HG03097 (cell line): ENCODE results near the gene CRYBG2.
"Not testable (repeated sequence)": the region's sequence is repeated elsewhere in the genome, so short reads cannot be mapped to it uniquely, and the experiment has no call there.

Experiments
- ATAC-seq: cut with Tn5 transposase; IDR thresholded peaks from one replicate; pipeline ENCODE4 v1.9.1; 2021; ENCODE audit not compliant: unreplicated experiment, low FRiP score

CRYBG2 gene, protein sequence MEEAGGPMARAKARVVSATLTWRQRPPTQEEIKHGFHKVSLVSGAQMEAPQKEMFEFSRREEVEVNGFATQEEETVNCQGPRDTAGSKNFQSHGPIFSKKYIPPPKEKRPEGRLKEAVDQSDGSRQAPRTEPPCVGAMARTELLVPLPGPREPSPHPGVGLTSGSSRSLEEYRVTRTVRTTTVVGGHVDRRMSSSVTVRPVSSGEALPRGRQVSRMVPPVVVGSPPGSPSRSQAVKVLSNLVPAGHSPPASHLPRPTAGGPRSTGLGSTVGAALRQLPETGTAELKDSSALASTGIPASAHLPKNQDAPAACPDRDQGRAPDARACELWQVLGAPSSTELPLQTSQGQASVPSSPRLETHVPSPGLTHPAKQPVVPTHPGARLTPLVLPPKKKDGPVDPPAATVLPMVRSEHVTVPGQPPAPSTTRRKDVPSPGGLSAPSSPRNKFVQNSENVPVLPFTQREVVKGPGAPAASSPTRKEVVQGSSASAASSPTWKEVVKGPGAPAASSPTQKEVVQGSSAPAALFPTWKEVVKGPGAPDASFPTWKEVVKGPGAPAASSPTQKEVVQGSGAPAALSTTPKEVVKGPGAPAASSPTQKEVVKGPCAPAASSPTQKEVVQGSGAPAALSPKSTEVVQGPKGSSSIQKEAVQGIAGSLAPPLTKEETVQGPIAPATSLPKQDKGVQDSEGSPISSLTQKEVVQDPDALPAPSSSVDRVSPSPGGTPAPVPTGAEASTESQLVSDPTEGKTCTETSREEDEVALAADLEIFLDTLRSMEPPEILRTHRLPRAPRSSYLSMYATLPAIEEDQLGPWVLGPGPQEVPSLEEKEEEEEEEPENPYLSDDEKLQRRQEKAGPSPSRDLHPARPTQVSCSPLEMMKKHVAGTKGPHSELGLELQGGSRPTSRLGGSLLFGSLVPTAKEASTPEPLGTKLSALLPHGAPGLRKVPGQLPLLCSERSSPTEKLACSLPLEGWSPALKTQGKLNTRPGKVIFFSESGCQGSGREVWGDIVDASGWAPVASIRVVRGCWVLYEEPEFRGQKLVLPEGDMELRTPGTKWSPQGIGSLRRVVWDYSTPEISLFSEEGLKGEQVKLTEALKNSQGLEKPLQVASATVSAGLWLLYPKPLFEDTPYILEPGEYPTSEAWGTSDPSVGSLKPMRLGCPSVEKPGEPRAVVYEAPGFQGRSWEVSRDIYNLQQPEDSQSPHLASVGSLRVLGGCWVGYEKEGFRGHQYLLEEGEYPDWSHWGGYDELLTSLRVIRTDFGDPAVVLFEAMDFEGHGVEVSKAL (N-terminal part only)

GRCh38 chr1:26353976-26354820 is at the start of gene CRYBG2:
Gene CRYBG2 (minus strand): TSS chr1:26354130. CDS start chr1:26346657, 7,473 bp downstream.
- no peak for ATAC-seq

GRCh38 chr1:26403656-26404055 is 49.7 kb upstream of the CRYBG2 start:
- ATAC-seq, result no peak

- no peak for ATAC-seq
Measured at GRCh38 chr1:26401891-26402290, 48.0 kb upstream of the CRYBG2 start.

DNA sequence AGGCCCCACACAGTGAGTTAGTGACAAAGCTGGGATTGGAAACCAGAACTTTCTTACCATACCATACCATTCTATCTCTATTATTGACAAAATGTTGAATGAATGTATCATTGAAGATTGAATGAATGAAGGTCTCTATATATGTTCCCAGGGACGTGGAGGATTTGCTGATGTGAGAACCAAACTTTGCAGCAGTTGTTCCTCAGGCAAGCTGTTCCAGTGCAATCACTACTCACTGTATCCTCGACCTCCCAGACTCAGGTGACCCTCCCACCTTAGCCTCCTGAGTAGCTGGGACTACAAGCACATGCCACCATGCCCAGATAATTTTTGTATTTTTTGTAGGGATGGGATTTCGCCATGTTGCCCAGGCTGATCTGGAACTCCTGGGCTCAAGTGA is 45.1 kb upstream of the CRYBG2 start:
- no peak for ATAC-seq

DNA sequence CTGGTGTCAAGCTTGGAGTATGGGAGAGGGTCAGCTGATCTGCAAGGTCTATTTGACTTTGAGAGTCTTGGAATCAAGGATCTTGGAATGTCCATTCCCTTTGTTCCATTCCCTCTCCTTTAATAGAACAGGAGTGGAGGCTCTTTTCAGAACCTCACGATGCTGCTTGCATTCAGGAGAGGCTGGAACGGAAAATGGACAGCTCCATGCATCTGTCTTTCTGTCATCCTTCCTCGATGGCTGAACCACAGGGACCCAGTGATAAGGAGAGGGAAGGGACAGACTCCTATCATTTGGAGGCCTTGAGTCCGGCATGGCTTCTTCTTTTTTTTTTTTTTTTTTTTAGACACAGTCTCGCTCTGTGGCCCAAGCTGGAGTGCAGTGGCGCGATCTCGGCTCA is 41.8 kb upstream of the CRYBG2 start:
- no peak for ATAC-seq

- no peak for ATAC-seq
Measured at GRCh38 chr1:26391450-26391849, 37.5 kb upstream of the CRYBG2 start.

DNA sequence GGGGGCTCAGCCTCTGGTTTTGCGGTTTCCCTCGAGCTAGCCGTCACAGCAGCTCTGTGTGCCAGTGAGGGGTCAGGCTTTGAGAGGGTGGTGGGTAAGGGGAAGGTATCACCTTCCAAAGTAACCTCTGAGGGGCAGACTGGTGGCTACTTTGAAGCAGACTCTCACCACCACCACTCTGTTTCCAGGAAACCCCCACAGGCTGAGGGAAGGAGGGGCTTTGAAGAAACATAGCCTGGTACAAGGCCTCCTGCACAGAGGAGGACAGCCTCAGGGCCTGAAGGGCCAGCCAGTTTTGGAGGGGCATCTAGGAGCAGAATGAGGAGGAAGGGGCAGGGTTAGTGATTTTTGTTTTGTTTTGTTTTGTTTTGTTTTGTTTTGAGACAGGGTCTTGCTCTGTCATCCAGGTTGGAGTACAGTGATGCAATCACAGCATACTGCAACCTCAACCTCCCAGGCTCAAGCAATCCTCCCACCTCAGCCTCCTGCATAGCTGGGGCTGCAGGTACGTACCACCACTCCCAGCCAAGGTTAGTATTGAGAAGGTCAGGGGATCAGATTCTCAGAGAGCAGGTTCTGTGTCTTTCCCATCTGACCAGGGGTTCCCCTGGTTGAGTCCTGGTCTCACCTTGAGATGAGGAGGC is 35.8 kb upstream of the CRYBG2 start:
- ATAC-seq, result no peak

DNA sequence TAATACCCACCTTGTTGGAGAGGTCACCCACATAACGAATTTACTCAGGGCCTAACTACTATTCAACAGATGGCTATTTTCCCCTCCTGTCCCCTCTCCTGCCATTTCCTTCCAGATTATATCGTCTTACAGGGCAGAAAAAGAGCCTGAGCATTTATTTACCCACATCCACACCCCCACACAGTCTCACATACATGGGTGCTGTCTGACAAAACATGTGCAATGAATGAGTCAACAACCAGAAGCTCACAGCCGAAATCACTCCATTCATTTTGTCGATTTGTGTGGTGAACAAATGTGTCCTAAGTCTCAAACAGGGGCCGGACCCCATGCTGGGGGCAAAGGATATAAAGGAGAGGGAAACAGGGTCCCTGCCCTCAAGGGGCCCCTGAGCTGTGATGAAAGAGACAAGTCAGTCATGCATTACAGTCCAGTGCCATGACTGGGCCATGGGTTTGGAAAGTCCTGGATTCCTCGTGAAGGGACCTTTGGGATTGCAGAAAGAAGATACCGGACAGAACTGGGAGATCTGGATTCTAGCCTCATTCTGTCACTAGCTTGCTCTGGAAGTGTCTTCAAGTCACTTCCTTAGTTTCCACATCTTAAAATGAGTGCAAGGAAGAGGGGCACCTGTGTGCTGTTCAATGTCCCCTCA is 35.0 kb upstream of the CRYBG2 start:
- ATAC-seq, result no peak

DNA sequence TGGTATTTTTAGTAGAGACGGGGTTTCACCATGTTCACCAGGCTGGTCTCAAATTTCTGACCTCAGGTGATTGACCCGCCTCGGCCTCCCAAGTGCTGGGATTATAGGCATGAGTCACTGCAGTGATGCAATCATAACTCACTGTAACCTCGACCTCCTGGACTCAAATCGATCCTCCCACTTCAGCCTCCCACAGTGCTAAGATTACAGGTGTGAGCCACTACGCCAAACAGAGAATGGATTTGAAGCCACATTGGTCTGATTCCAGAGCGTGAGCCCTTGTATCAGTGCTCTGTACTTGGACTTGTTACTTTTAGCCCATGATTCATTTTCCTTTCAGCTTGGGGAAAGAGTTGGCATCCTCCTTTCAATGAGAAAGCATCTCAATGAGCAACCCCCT is 33.5 kb upstream of the CRYBG2 start:
- ATAC-seq, result no peak

- ATAC-seq, result not testable (repeated sequence)
Measured at GRCh38 chr1:26385063-26385462, 31.1 kb upstream of the CRYBG2 start.

DNA sequence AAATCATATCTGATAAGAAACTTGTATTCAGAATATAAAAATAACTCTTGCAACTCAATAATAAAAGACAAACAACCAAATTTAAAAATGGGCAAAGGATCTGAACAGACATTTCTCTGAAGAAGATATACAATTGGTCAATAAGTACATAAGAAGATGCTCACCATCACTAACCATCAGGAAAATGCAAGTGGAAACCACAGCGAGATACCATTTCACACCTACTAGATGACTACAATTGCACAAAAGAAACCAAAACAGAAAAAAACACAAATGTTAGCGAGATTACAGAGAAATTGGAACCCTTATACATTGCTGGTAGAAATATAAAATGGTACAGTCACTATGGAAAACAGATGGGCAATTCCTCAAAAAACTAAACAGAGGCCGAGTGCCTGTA is 30.1 kb upstream of the CRYBG2 start:
- ATAC-seq, result no peak

DNA sequence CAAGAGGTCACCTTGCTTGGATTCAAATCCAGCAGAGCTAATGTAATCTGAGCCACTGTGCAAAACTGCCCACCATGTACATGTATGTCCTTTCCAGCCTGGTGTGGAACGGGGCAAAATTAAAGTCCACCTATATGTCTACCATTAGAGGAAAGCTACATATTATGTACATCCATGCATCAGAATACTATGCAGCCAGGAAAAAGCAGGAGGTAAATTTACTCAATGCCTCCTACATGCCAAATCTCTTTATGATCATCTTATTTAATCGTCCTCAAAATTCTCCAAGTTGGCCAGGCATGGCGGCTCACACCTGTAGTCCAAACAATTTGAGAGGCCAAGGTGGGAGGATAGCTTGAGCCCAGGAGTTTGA is 24.9 kb upstream of the CRYBG2 start:
- ATAC-seq, result no peak

GRCh38 chr1:26378088-26378878 is 24.4 kb upstream of the CRYBG2 start:
- peak; percentile 57 for ATAC-seq

DNA sequence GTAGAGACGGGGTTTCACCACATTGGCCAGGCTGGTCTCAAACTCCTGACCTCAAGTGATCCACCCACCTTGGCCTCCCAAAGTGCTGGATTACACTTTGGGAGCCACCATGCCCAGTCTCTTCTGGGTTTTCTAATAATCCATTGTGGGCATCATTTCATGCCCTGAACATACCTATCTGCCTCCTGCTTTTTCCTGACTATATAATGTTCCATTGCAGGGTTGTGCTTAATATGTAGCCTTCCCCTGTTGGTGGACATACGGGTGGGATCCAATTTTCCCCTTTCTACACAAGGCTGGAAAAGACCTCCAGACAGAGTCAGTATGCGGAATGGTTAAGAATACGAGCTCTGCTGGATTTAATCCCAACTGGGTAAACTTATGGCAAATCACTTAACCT is 22.1 kb upstream of the CRYBG2 start:
- ATAC-seq, result no peak

DNA sequence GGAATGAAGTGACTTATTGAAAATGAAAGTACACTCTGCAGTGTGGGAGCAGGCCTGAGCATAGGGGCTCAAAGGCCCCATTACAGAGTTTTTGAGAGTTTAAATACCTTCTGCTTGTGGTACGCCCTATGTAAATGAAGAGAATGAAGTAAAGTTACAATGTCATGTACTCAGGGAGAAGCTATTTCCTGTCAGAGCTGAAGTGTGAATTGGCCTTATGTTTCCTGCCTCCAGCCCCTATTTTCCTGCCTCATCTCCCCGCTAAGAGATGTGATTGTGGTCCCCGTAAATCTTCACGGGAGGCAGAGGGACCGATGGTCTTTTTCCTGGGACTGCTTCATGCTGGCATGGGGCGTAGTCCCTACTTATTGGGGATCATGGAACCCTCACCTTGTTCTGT is 21.2 kb upstream of the CRYBG2 start:
- ATAC-seq, result no peak

GRCh38 chr1:26374361-26374760 is 20.4 kb upstream of the CRYBG2 start:
- ATAC-seq, result not testable (repeated sequence)

DNA sequence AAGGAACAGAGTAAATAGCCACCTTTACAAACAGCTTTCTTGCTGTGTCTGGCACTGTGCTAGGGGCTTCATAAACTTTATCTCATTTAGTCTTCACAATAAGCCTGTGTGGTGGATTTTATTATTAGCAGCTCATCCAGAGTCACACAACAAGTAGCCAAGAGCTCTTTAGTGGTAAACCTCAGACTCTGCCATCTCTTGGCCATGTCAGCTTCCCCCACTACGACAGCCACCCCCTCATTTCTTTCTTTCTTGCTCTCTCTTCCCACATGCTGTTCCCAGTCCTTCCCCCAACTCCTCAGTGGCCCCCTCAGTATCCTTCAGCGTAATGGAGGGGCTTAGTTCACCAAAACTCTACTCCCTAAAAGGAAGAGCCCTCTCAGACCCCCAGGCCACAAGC is 19.9 kb upstream of the CRYBG2 start:
- no peak for ATAC-seq

DNA sequence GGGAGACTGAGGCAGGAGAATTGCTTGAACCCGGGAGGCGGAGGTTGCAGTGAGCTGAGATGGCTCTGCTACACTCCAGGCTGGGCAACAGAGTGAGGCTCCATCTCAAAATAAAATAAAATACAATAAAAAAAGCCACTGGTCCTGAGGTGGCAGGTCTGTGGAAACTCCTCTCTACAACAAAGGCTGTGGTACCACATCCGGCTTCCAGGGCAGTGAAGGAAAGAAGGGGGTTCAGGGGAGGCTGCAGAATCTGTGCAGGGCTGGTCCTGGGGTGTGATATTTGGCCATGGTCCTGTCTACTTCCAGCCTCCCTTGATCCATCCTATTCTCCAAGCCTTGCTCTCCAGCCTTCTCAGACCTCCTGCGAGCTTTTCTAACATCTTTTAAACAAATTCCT is 19.4 kb upstream of the CRYBG2 start:
- ATAC-seq, result no peak
